DOHH2 (cell line): ENCODE results near the gene ENPP7.

Source experiments
- H3F3A ChIP-seq: fragments of 200-600 bp; sonication (generic), shearing (Covaris generic); 2 replicates; pipeline ENCODE4 v1.6.0; 2016; ENCODE audit warnings: antibody characterized with exemption, mild to moderate bottlenecking; ENCODE audit not compliant: control insufficient read depth, insufficient read depth
- H3K27ac ChIP-seq: fragments of 200-600 bp; sonication (generic); 2 replicates; pipeline ENCODE4 v1.5.1; 2014; ENCODE audit warnings: low read depth, mild to moderate bottlenecking, low read length, moderate library complexity
- H3K27me3 ChIP-seq: fragments of 200-600 bp; sonication (generic); 2 replicates; pipeline ENCODE4 v1.6.1; 2014; ENCODE audit warnings: mild to moderate bottlenecking, low read length, mixed read lengths; ENCODE audit not compliant: control insufficient read depth
- H3K36me3 ChIP-seq: fragments of 200-600 bp; sonication (generic); 2 replicates; pipeline ENCODE4 v1.6.1; 2014; ENCODE audit warnings: mild to moderate bottlenecking, low read length, moderate library complexity, mixed read lengths; ENCODE audit not compliant: control insufficient read depth
- H3K4me1 ChIP-seq: fragments of 200-600 bp; sonication (generic); 2 replicates; pipeline ENCODE4 v1.6.1; 2014; ENCODE audit warnings: mild to moderate bottlenecking, low read length, mixed read lengths; ENCODE audit not compliant: control insufficient read depth
- H3K4me2 ChIP-seq: fragments of 200-600 bp; sonication (generic); 2 replicates; pipeline ENCODE4 v1.6.0; 2014; ENCODE audit warnings: mild to moderate bottlenecking, low read length, moderate library complexity
- H3K4me3 ChIP-seq: fragments of 200-600 bp; sonication (generic); 2 replicates; pipeline ENCODE4 v1.5.1; 2014; ENCODE audit warnings: mild to moderate bottlenecking, low read length, mixed read lengths
- H3K79me2 ChIP-seq: fragments of 200-600 bp; sonication (generic); 2 replicates; pipeline ENCODE4 v1.6.1; 2014; ENCODE audit warnings: mild to moderate bottlenecking, low read length, mixed read lengths; ENCODE audit not compliant: control insufficient read depth
- H3K9me2 ChIP-seq: fragments of 200-600 bp; sonication (generic); replicated peaks from 2 replicates; pipeline ENCODE4 v1.6.1; 2014; ENCODE audit warnings: mild to moderate bottlenecking, low read length, mixed read lengths; ENCODE audit not compliant: control insufficient read depth
- H3K9me3 ChIP-seq: fragments of 200-600 bp; sonication (generic); 2 replicates; pipeline ENCODE4 v1.6.1; 2014; ENCODE audit warnings: antibody characterized with exemption, low read length, mixed read lengths; ENCODE audit not compliant: control insufficient read depth, insufficient read depth
- H4K20me1 ChIP-seq: fragments of 200-600 bp; sonication (generic); 2 replicates; pipeline ENCODE4 v1.6.0; 2014; ENCODE audit warnings: low read depth, mild to moderate bottlenecking, antibody characterized with exemption, low read length, moderate library complexity; ENCODE audit not compliant: control insufficient read depth, insufficient read depth
- CTCF ChIP-seq: fragments of 200-600 bp; sonication (generic); IDR thresholded peaks from one replicate; pipeline ENCODE4 v1.5.1; 2014; ENCODE audit warnings: antibody characterized with exemption, mild to moderate bottlenecking, low read depth, low read length; ENCODE audit not compliant: poor library complexity, severe bottlenecking
- EZH2phosphoT487 ChIP-seq: fragments of 200-600 bp; sonication (generic); IDR thresholded peaks from 2 replicates; pipeline ENCODE4 v1.6.1; 2017; ENCODE audit warnings: borderline replicate concordance, mild to moderate bottlenecking, antibody characterized with exemption, low read length, moderate library complexity, mixed read lengths

The ENPP7 gene

GRCh38 chr17:79696610-79696982 lies 34.1 kb upstream of the ENPP7 start:
- H3K4me2 ChIP-seq, result no peak overlapping the region
- H3K27ac ChIP-seq, result no peak overlapping the region
- no peaks in the 10 kb centered on the region for H3K36me3 ChIP-seq
- no peak for TF ChIP-seq EZH2phosphoT487
- no peak for TF ChIP-seq CTCF
- no peaks in the 10 kb centered on the region for H3K9me2 ChIP-seq
- no peaks in the 10 kb centered on the region for H3F3A ChIP-seq
- no peaks in the 10 kb centered on the region for H4K20me1 ChIP-seq
- no peak overlapping the region for H3K4me3 ChIP-seq
- H3K4me1 ChIP-seq, result no peaks in the 10 kb centered on the region
- H3K79me2 ChIP-seq, result no peaks in the 10 kb centered on the region
- no peaks in the 10 kb centered on the region for H3K9me3 ChIP-seq
- H3K27me3 ChIP-seq, result peaks cover 8% of the 10 kb centered on the region

GRCh38 chr17:79698146-79698846 lies 32.4 kb upstream of the ENPP7 start:
- H3K4me2 ChIP-seq, result no peak overlapping the region
- TF ChIP-seq CTCF (no peak), EZH2phosphoT487 (no peak)
- H3K27me3 ChIP-seq, result peaks cover 8% of the 10 kb centered on the region
- no peaks in the 10 kb centered on the region for H4K20me1 ChIP-seq
- no peaks in the 10 kb centered on the region for H3K36me3 ChIP-seq
- no peaks in the 10 kb centered on the region for H3K9me3 ChIP-seq
- no peaks in the 10 kb centered on the region for H3F3A ChIP-seq
- no peaks in the 10 kb centered on the region for H3K9me2 ChIP-seq
- H3K4me1 ChIP-seq, result no peaks in the 10 kb centered on the region
- no peaks in the 10 kb centered on the region for H3K79me2 ChIP-seq
- no peak overlapping the region for H3K4me3 ChIP-seq
- no peak overlapping the region for H3K27ac ChIP-seq

GRCh38 chr17:79699386-79700036 lies 31.2 kb upstream of the ENPP7 start:
- TF ChIP-seq EZH2phosphoT487, result no peak
- TF ChIP-seq CTCF, result no peak

More at GRCh38 chr17:79699386-79700036, 31.2 kb upstream of the ENPP7 start:
- H3K4me1 ChIP-seq, result no peaks in the 10 kb centered on the region
- no peaks in the 10 kb centered on the region for H3F3A ChIP-seq
- no peak overlapping the region for H3K4me3 ChIP-seq
- peaks cover 8% of the 10 kb centered on the region for H3K27me3 ChIP-seq
- H4K20me1 ChIP-seq, result no peaks in the 10 kb centered on the region
- H3K79me2 ChIP-seq, result no peaks in the 10 kb centered on the region
- H3K36me3 ChIP-seq, result no peaks in the 10 kb centered on the region
- no peak overlapping the region for H3K4me2 ChIP-seq
- no peak overlapping the region for H3K27ac ChIP-seq
- no peaks in the 10 kb centered on the region for H3K9me3 ChIP-seq
- H3K9me2 ChIP-seq, result no peaks in the 10 kb centered on the region
